ENCODE results near the gene RAB26. TPM values are rescaled to one million over a fixed set of nuclear protein-coding genes. Genes with fewer than 3 reads are reported as not detected.

Gene RAB26
- total RNA-seq, 1 donor from 2014 or later, result 2.2 TPM

DNA sequence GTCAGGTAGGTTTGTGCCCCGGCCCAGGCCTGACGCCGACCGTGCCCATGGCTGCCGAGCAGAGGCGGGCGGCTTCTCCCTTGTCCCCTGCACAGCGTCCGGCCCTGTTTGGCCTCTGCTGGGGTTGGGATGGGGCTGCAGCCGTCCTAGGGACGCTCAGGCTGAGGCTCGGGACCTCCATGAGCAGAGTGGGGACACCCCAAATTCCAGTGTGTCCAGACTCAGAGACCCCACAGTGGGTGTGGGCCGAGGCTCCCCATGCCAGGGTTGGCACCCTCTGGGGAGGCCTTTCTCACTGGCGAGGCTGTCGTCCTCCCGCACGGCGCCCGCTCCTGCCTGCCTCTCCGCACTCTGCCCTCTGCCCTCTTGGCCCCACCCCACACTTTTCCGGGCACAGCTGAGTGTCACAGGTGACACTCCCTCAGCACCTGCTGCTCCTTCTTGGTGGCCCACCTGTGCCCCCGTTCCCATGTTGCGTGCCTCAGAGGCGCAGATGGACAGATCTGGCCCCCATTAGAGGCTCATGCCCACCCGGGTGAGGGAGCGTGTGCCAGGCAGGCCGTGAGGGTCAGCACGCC, 23.3 kb downstream of the RAB26 start:
- DNase-seq (ENCODE audit: low spot score), result no peak
- intact Hi-C loops (cut with DNase I), result no loop called here

DNA sequence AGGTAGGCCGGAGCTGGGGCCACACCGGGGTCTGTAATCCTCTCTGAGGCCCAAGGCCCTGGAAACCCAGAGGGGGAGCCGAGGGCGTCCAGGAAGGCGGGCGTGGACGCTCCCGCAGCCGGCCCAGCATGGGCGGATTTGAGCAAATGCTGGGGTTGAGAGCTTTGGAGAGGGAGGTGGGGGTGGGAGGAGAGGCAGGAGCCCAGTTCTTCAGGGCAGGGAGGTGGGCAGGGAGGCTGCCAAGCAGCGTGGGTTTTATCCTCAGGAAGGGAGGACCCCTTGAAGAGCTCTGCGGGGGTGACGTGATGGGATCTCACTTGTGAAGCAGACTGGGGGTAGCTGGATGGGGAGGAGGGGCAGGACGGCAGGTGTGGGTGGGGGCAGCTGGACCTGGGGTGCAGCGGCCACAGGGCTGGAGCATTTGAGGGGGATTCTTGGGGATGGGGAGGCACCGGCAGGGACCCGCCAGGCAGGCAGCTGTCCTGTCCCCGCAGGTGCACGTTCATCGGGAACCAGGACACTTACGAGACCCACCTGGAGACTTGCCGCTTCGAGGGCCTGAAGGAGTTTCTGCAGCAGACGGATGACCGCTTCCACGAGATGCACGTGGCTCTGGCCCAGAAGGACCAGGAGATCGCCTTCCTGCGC, 24.4 kb downstream of the RAB26 start:
- DNase-seq (ENCODE audit: low spot score), result no peak
- intact Hi-C loops (cut with DNase I), result no loop called here

DNA sequence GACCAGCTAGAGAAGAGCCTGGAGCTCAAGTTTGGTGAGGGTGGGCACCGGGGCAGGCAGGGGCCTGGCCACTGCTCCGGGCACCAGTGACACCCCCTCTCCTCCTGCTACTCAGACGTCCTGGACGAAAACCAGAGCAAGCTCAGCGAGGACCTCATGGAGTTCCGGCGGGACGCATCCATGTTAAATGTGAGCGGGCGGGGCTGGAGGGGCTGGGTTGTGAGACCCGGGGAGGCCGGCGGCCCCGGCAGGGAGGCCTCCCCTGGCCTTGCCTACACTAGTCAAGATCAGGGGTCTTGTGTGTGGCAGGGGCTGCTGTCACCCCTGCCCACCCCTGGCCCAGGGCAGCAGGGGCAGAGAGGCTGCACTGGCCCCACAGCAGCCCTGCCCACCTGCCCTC, 24.9 kb downstream of the RAB26 start:
- intact Hi-C loops (cut with DNase I), result no loop called here
- DNase-seq (ENCODE audit: low spot score), result no peak

DNA sequence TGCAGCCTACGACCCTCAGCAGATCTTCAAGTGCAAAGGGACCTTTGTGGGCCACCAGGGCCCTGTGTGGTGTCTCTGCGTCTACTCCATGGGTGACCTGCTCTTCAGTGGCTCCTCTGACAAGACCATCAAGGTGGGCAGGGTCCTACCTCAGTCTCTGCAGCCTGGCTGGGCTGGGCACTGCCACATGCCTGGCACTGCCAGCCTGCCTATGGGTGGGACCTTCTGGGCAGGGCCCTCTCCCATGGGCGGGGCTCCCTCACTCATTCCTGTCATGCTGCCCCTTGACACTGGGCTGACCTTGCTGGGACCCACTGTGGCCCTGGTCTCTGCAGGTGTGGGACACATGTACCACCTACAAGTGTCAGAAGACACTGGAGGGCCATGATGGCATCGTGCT, 25.5 kb downstream of the RAB26 start:
- intact Hi-C loops (cut with DNase I), result no loop called here
- DNase-seq (ENCODE audit: low spot score), result no peak

DNA sequence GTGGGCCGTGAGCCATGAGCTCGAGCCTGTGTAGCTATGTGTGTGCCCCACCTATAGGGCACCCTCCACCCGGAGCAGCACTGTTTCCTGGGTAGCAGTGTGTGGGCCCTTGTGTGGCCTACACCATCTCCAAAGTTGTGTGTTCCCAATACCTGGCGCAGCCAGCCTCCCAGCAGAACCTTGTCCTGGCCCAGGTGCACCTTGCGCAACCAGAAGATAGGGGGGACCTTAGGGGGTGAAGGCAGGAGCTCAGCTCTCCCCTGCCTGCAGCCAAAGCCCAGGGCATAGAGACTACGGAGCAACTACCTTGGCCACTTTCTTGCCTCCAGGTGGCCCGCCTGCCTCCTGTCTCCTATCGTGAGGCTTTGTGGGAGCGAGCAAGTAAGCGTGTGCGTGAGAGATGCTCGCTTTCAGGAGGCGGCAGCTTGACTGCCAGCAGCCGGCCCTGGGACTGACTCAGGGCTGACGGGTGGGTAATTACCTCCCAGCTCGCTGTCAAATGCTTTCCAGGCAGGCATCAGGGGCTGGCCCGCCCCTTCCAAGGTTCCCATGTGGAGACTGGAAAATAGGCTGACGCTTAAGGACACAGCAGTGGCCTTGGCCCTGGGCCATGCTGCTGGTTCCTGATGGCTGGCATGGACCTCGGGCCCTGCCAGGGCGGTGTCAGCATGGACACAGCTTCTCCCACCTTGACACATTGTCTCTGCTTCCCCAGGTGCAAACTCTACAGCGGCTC, 26.1 kb downstream of the RAB26 start:
- intact Hi-C loops (cut with DNase I), result no loop called here
- DNase-seq (ENCODE audit: low spot score), result no peak

DNA sequence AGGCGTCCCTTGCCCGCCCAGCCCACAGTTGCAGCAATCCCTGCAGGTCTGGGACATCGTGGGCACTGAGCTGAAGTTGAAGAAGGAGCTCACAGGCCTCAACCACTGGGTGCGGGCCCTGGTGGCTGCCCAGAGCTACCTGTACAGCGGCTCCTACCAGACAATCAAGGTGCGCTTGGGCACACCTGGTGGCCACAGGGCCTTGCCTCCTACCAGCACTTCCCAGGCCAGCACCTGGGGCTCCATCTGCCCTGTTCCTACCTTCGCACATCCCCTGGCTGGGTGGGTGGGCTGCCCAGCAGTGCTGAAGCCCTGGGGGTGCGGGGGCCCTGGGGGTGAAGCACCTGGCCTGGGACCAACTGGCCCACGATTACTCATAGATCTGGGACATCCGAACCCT, 27.0 kb downstream of the RAB26 start:
- DNase-seq (ENCODE audit: low spot score), result no peak
- intact Hi-C loops (cut with DNase I), result no loop called here

DNA sequence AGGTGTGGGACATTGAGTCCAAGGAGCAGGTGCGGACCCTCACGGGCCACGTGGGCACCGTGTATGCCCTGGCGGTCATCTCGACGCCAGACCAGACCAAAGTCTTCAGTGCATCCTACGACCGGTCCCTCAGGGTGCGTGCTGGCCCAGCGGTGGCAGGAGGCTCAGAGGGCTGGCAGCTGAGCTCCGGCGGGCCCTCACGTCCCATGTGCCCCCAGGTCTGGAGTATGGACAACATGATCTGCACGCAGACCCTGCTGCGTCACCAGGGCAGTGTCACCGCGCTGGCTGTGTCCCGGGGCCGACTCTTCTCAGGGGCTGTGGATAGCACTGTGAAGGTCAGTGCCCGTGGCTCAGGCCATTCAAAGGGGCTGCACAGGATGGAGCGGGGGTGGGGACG, 27.6 kb downstream of the RAB26 start:
- intact Hi-C loops (cut with DNase I), result no loop called here
- DNase-seq (ENCODE audit: low spot score), result no peak

DNA sequence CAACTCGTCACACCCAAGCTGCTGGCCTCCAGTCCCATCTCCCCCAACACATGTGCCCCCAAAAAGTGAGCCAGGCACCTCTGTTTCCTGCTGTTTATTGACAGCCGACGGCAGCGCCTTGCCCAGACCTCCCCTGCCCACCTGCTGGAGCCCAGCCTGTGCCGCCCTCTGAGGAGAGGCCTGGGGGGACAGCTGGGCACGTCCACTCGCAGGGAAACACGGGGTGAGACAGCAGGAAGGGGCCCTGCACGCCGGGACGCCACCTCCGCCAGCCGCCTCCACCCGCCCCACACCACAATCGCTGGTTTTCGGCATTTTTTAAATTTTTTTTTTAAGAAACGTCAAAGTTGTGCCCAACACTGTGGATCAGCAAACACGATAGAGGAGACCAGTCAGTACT, 28.7 kb downstream of the RAB26 start:
- intact Hi-C loops (cut with DNase I), result no loop called here
- DNase-seq (ENCODE audit: low spot score), result no peak

DNA sequence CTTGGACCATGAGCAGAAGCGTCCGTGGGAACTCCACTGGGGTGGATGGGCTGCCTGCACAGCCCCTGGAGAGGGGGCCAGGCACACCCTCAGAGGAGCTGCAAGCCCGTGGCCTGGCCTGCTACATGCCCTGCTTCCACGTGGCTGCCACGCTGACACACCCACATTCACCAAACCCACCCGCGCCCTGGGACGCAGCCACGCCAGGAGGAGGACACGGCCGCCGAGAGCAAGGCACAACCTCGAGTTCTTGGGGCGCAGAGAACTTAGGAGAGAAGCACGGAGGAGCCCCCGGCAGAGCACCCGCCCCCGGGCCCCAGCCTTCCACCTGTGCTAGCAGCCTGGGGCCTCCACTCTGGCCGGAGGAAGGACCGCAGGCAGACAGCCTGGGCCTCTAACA, 29.1 kb downstream of the RAB26 start:
- no peak for DNase-seq (ENCODE audit: low spot score)

DNA sequence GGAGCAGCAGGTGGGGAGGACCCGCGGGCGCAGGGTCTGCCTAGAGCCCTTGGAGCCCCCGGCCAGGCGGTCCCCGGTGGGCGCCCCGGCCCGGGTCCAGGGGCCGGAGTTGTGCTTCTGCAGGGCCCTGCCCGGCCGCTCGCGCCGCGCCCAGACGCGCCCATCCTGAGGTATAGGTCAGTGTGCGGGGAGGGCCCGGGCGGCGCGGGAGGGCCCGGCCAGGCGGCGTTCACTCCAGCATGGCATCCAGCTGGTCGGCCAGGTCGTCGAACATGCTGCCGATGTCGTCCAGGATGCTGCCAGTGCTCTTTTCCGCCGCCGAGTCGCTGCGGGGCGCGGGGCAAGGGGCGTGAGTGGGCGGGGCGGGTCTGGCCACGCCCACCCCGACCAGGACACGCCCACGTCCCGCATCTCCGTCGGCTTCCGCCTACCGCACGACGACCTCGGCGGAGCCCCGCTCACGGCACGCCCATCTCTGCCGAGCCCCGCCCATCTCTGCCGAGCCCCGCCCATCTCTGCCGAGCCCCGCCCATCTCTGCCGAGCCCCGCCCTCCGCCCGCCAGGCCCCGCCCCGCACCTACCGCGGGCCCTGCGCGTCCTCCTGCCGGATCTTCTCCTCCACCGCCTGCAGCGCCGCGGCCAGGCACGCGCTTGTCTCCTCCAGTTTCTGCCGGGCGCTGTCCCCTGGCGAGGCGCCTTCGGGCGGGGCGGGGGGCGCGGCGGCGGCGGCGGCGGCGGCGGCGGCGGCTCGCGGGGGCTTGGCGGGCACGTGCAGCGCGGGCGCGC, 30.1 kb downstream of the RAB26 start:
- intact Hi-C loops (cut with DNase I), result no loop called here
- DNase-seq (ENCODE audit: low spot score), result no peak

More for the DNA sequence above, 29.1 kb downstream of the RAB26 start:
- intact Hi-C loops (cut with DNase I), result no loop called here

DNA sequence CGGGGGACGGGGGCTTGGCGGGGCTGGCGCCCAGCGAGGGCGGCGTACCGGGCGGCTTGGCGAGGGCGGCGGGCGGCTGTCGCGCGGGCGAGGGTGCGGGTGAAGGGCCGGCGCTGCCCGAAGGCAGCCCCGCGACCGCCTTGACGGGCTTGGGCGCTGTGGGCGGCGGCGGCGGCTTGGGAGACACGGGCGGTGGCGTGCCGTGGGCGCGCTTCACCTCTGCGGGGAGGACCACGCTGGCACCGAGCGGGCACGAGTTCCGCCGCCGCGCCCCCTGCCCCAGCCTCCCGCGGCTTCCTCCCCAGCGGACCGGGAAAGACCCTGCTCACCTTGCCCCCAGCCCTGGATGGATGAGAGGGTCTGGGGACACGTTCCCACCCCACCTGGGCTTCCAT, 30.7 kb downstream of the RAB26 start:
- intact Hi-C loops (cut with DNase I), result no loop called here
- no peak for DNase-seq (ENCODE audit: low spot score)

DNA sequence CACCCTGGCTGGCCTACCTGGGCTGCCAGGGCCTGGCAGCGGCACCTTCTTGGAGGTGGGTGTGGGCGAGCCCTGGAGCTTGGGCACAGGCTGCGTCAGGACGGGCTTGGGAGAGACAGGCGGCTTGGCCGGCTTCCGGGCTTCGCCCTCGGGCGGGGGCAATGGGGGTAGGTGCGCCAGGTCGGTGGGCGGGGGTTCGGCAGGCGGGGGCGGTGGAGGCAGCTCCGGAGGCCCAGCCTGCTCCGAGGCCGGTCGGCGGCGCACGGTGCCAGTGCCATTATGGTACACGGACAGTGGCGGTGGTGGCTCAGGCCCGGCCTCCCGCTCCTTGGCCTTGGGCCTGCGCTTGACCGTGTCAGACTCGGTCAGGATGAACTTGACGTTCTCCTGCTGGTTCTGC, 31.2 kb downstream of the RAB26 start:
- intact Hi-C loops (cut with DNase I), result no loop called here
- DNase-seq (ENCODE audit: low spot score), result no peak

DNA sequence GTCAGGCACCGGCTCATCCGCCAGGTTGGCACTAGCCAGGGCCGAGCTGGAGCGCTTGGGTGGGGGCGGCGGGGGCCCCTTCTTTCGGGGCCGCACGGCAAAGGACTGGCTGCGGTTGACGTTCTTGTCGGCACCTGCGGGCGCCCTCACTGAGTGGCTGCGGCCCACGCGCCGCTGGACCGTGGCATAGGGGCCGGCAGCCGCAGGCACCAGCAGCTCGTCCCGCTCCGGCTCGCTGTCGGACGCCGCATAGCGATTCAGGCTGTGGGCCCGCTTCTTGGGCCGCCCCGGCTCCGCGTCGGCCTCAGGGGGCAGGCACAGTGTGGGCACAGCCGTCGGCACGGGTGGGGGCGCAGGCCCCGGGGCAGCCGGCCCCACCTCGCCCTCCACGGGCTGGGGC, 32.0 kb downstream of the RAB26 start:
- intact Hi-C loops (cut with DNase I), result no loop called here

DNA sequence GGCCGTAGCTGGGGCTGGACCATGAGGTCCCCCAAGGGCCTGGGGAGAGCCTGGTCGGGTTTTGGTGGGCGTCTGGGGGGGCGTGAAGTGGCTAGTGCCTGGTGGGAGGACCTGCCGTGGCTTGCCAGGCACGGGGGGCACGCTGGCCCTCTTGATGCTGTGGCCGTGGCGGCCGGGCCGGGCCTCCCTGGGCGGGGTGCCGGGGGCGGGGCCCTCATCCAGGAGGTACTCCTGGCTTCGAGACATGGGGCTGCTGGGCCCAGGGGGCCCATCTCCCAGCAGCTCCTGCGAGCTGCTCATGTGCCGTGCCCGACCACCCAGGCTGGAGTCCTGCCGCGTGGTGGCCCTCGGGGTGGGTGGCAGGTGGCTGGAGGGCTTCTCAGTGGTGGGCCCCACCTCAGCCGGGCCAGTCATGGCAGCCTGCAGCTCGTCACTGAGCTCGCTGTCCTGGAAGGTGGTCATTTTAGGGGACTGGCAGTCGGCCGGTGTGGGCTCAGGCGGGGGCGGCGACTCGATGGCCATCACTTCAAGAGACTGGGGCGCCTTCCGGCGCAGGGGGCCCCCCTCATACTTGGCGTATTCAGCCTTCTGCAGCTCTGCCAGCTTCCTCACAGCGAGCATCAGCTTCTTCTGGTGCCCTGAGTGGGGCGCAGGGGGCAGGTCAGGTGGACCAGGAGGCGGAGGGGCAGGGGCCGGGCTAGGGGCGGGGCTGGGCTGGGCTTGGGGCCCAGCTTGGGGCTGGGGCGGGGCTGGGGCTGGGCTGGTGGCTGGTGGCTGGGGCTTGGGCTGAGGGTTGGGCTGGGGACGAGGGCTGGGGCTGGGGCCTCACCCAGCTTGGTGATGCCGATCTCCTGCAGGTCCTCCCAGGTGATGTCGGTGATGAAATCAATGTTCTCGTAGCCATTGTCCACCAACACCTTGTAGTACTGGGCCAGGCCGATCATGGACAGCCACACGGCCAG, 32.8 kb downstream of the RAB26 start:
- intact Hi-C loops (cut with DNase I), result no loop called here
- no peak for DNase-seq (ENCODE audit: low spot score)

More for the DNA sequence above, 32.0 kb downstream of the RAB26 start:
- no peak for DNase-seq (ENCODE audit: low spot score)

DNA sequence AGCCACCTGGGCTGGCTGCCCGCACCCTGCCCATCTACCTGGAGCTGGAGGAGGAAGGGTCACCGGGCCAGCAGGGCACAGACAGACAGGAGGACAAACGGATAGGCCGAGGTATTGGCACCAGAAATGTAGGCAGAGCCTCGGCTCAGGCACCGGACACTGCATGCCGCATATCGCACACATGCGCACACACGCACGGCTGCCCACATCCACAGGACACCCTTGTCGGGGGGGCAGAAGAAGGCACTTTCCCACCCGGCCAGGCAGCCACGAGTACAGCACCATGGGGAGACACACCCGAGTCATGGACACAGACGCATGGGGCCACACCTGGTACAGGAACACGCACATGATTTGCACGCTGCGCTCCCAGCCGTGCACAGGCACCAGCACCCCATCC, 33.5 kb downstream of the RAB26 start:
- DNase-seq (ENCODE audit: low spot score), result no peak
- intact Hi-C loops (cut with DNase I), result no loop called here

DNA sequence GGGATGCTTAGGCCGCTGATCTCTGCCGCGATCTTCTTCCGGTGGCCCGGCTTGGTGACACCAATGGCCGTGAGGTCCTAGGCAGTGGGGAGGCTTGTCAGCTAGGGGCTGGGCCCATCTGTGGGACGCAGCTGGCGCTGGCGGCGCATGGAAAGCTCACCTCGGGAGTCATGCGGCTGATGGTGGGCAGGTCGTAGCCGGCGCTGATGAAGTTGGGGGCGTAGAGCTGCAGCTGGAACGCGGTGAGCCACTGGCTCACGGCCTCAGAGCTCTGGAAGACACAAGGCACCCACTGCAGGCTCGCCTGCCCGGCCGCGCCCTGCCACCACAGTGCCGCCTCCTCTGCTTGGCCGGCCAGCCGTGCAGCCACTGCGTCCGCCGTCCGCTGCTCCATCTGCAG, 35.2 kb downstream of the RAB26 start:
- intact Hi-C loops (cut with DNase I), result no loop called here
- DNase-seq (ENCODE audit: low spot score), result no peak

DNA sequence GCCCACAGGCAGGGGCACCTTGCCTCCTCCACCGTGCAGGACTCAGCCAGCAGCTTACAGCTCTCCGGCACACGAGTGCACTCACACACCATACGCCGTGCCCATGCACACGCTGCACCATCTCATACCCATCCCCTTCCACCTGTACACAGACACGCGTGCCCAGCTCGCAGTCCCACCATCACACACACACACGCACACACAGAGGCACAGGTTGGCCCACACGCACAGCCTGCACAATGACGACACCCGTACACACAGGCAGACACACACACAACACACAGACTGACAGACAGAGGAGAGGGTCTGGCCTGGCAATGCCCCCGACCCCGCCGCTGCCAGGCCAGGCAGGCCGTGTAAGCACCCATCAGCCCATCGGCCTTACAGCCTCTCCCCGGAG, 35.9 kb downstream of the RAB26 start:
- DNase-seq (ENCODE audit: low spot score), result no peak
- intact Hi-C loops (cut with DNase I), result no loop called here

DNA sequence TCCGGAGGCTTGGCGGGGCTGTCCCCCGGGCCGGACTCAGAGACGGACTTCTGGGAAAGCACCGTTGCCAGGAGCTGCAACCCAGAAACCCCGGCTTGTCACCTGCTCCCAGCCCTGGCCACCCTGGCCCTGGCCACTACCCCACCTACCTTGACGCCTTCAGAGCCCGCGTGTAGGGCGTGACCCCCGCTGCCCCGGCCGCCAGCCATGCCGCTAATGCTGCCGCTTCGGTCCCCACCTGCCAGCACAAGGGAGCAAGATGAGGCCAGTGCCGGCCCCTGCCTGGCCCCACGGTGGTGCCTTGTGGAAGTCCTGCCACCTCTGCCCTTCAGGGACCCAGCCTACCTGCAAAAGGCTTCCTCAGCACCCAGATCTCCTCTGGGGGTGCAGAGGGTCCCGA, 36.5 kb downstream of the RAB26 start:
- intact Hi-C loops (cut with DNase I), result no loop called here

DNA sequence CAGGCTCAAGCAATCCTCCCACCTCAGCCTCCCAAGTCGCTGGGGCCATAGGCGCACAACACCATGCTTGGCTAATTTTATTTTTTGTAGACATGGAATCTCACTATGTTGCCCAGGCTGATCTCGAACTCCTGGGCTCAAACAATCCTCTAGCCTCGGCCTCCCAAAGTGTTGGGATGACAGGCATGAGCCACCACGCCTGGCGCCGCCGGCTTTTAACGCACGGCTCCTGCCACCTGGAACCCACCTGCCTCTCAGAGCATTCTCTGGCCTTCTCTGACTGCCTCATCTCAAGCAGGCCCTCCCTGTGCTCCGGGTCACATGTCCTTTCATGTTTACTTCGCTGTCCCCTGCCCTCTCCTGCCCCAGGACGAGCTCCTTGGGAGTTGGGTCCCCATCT, 37.6 kb downstream of the RAB26 start:
- DNase-seq (ENCODE audit: low spot score), result no peak
- intact Hi-C loops (cut with DNase I), result no loop called here

More for the DNA sequence above, 36.5 kb downstream of the RAB26 start:
- no peak for DNase-seq (ENCODE audit: low spot score)
